ENCODE measurements around the gene GRK3. TPM values are rescaled to one million over a fixed set of nuclear protein-coding genes. Genes with fewer than 3 reads are reported as not detected.
"Not testable (repeated sequence)": the region's sequence is repeated elsewhere in the genome, so short reads cannot be mapped to it uniquely, and the experiment has no call there.

GRK3 gene
- total and polyA plus RNA-seq, 10 of the 15 experiments (the other 5 are each of a cell fraction or from before 2014, with no cell fraction given) = 3.1 to 35.1 (median 14.7) TPM

DNA sequence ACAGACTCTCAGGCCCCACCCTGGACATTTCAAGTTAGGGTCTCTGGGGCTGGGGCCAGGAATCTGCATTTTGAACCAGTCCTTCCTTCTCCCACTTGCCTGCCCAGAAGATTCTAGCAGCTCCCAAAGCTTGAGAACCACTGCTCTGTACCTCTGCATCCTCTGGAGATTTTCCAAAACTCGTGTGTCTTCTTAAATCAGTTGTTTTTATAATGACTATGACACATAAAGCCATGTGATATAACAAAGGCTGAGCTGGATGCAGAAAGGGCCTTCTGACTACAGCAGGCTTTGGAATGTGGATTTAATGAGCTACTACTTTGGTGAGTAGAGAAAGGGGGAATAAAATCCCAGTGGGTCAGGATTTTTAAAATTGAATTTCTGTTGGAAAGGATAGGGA lies 37.5 kb upstream of the GRK3 start:
- SMC1A ChIA-PET (ENCODE audit: uncharacterized antibody, unreplicated experiment); in situ Hi-C loops (cut with MboI); intact Hi-C loops (cut with micrococcal nuclease; ENCODE audit: unreplicated experiment); RAD21 ChIA-PET (ENCODE audit: unreplicated experiment); POLR2A ChIA-PET; H3K27ac ChIP-seq (ENCODE audit: control insufficient read depth, insufficient read depth); BruUV-seq (replicated peaks); H3K36me3 ChIP-seq (ENCODE audit: control insufficient read depth in 2 of 2, insufficient read depth in 2 of 2, low read length in 1 of 2); FAIRE-seq; H3K27me3 ChIP-seq (replicated peaks in 1 of 2; ENCODE audit: control insufficient read depth in 2 of 2, insufficient read depth in 2 of 2, low read length in 1 of 2); H3K79me2 ChIP-seq (ENCODE audit: control insufficient read depth, insufficient read depth, low read length); DNase-seq (ENCODE audit: low read depth, low spot score); H3K4me3 ChIP-seq; H3K4me2 ChIP-seq (ENCODE audit: control insufficient read depth, insufficient read depth); H3K9ac ChIP-seq (ENCODE audit: control insufficient read depth, insufficient read depth, low read length); H4K20me1 ChIP-seq (ENCODE audit: control insufficient read depth, insufficient read depth); H2AFZ ChIP-seq (ENCODE audit: control insufficient read depth, low read depth, low read length); H3K4me1 ChIP-seq (ENCODE audit: control insufficient read depth, insufficient read depth, low read length); ATAC-seq; H3K9me3 ChIP-seq (replicated peaks; ENCODE audit: control insufficient read depth, insufficient read depth, low read length); CTCF ChIA-PET: not testable (repeated sequence)
- WGBS (ENCODE audit: insufficient coverage, insufficient replicate concordance, low lambda C conversion rate, missing lambda C conversion rate) = 0% methylated on average over 1 of the region's 1 CpG

DNA sequence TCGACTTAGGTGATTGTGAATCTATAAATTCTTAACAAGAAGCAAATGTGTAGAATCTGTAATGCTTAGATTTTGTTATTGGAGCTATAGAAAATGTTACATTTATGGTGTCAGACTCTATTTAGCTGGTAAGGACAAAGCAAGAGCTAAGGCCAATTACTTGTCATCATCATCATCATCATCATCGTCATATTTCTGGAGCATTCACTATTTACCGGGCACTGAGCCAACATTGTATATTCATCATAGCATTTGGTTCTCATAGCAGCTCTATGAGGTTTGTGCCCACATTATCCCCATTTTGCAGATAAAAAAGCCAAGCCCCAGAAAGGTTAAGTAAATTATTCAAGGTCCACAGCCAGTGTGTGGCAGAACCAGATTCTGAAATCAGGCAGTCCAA lies 36.4 kb upstream of the GRK3 start:
- H3K9me3 ChIP-seq (replicated peaks; ENCODE audit: control insufficient read depth, insufficient read depth, low read length); H3K36me3 ChIP-seq (ENCODE audit: control insufficient read depth in 2 of 2, insufficient read depth in 2 of 2, low read length in 1 of 2); H3K4me1 ChIP-seq (ENCODE audit: control insufficient read depth, insufficient read depth, low read length); in situ Hi-C loops (cut with MboI); CTCF ChIA-PET; RAD21 ChIA-PET (ENCODE audit: unreplicated experiment); H3K4me3 ChIP-seq; H4K20me1 ChIP-seq (ENCODE audit: control insufficient read depth, insufficient read depth); H3K27ac ChIP-seq (ENCODE audit: control insufficient read depth, insufficient read depth); ATAC-seq; H3K79me2 ChIP-seq (ENCODE audit: control insufficient read depth, insufficient read depth, low read length); H3K9ac ChIP-seq (ENCODE audit: control insufficient read depth, insufficient read depth, low read length); DNase-seq (ENCODE audit: low read depth, low spot score); intact Hi-C loops (cut with micrococcal nuclease; ENCODE audit: unreplicated experiment); BruUV-seq (replicated peaks); H3K27me3 ChIP-seq (replicated peaks in 1 of 2; ENCODE audit: control insufficient read depth in 2 of 2, insufficient read depth in 2 of 2, low read length in 1 of 2); H3K4me2 ChIP-seq (ENCODE audit: control insufficient read depth, insufficient read depth); H2AFZ ChIP-seq (ENCODE audit: control insufficient read depth, low read depth, low read length); FAIRE-seq: not testable (repeated sequence)
- ChIA-PET SMC1A (ENCODE audit: uncharacterized antibody, unreplicated experiment) (interaction anchor here (1.1 kb wide), 1 partner anchor 33 kb away, joined by 3 read pairs; no protein-coding TSS in a partner anchor), POLR2A (interaction anchor here (0.8 kb wide), 1 partner anchor 47 kb away, joined by 3 read pairs; no protein-coding TSS in a partner anchor)
- 76% methylated on average over 3 of the region's 3 CpGs for WGBS (ENCODE audit: insufficient coverage, insufficient replicate concordance, low lambda C conversion rate, missing lambda C conversion rate)

DNA sequence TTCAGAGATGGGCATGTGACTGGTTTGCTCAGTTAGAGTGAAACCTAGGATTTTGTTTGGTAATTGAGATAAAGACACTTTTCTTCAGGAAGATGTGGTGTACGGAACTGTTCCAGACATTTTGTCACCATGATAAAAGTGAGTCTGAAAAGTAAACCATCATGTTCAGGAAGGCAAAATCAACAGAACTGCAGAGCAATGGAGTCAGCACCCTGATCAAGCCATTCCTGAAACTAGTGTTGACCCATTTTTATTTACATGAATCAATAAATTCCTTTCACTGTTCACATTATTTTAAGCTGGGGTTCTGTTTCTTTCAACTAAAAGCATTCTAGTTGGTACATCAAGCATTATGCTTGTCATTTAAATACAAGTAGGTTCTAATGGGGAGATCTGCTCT lies 35.4 kb upstream of the GRK3 start:
- H4K20me1 ChIP-seq (ENCODE audit: control insufficient read depth, insufficient read depth); H3K79me2 ChIP-seq (ENCODE audit: control insufficient read depth, insufficient read depth, low read length); H3K9me3 ChIP-seq (replicated peaks; ENCODE audit: control insufficient read depth, insufficient read depth, low read length); intact Hi-C loops (cut with micrococcal nuclease; ENCODE audit: unreplicated experiment); ATAC-seq; RAD21 ChIA-PET (ENCODE audit: unreplicated experiment); H2AFZ ChIP-seq (ENCODE audit: control insufficient read depth, low read depth, low read length); in situ Hi-C loops (cut with MboI); H3K27ac ChIP-seq (ENCODE audit: control insufficient read depth, insufficient read depth); BruUV-seq (replicated peaks); POLR2A ChIA-PET; H3K9ac ChIP-seq (ENCODE audit: control insufficient read depth, insufficient read depth, low read length); H3K36me3 ChIP-seq (ENCODE audit: control insufficient read depth in 2 of 2, insufficient read depth in 2 of 2, low read length in 1 of 2); H3K4me3 ChIP-seq; H3K4me1 ChIP-seq (ENCODE audit: control insufficient read depth, insufficient read depth, low read length); SMC1A ChIA-PET (ENCODE audit: uncharacterized antibody, unreplicated experiment); H3K27me3 ChIP-seq (replicated peaks in 1 of 2; ENCODE audit: control insufficient read depth in 2 of 2, insufficient read depth in 2 of 2, low read length in 1 of 2); H3K4me2 ChIP-seq (ENCODE audit: control insufficient read depth, insufficient read depth); CTCF ChIA-PET; DNase-seq (ENCODE audit: low read depth, low spot score); FAIRE-seq: not testable (repeated sequence)
- WGBS (ENCODE audit: insufficient coverage, insufficient replicate concordance, low lambda C conversion rate, missing lambda C conversion rate) = 43% methylated on average over 1 of the region's 1 CpG

DNA sequence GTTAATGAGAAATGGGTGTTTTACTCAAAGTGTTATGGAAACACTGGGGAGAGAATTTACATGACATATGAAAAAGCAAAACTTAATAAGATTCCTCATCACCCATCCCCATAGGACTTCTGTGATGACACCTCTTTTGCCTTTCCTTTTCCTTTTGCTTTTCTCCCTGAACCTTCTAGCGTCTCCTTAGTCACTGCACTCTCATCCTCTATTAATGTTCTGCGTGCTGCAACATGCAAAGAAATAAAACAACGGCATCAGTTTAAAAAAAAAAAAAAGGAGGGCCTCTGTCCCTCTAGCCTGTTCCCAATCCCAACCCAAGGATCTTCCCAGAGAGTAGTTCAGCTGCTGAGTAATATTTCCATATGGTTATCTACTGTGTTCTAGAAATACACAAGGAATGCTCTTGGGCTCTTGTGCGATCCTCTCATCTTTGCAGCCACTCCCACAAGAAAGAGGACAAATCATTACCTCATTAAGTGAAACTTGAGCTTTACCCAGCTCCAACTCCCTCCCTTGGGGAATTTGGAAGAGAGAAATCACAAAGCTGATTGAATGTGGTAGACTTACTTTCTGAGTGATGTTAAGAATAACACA lies 34.8 kb upstream of the GRK3 start:
- 96% methylated on average over 3 of the region's 4 CpGs for WGBS (ENCODE audit: insufficient coverage, insufficient replicate concordance, low lambda C conversion rate, missing lambda C conversion rate)
- DNase-seq (ENCODE audit: low read depth, low spot score); H3K36me3 ChIP-seq (ENCODE audit: control insufficient read depth in 2 of 2, insufficient read depth in 2 of 2, low read length in 1 of 2); H3K27ac ChIP-seq (ENCODE audit: control insufficient read depth, insufficient read depth); H3K4me1 ChIP-seq (ENCODE audit: control insufficient read depth, insufficient read depth, low read length); H3K79me2 ChIP-seq (ENCODE audit: control insufficient read depth, insufficient read depth, low read length); H3K27me3 ChIP-seq (replicated peaks in 1 of 2; ENCODE audit: control insufficient read depth in 2 of 2, insufficient read depth in 2 of 2, low read length in 1 of 2); H3K9ac ChIP-seq (ENCODE audit: control insufficient read depth, insufficient read depth, low read length); H3K4me2 ChIP-seq (ENCODE audit: control insufficient read depth, insufficient read depth); H4K20me1 ChIP-seq (ENCODE audit: control insufficient read depth, insufficient read depth); POLR2A ChIA-PET; H3K9me3 ChIP-seq (replicated peaks; ENCODE audit: control insufficient read depth, insufficient read depth, low read length); BruUV-seq (replicated peaks); in situ Hi-C loops (cut with MboI); CTCF ChIA-PET; ATAC-seq; FAIRE-seq; intact Hi-C loops (cut with micrococcal nuclease; ENCODE audit: unreplicated experiment); RAD21 ChIA-PET (ENCODE audit: unreplicated experiment); H2AFZ ChIP-seq (ENCODE audit: control insufficient read depth, low read depth, low read length); H3K4me3 ChIP-seq; SMC1A ChIA-PET (ENCODE audit: uncharacterized antibody, unreplicated experiment): not testable (repeated sequence)

Data from GM12878 (cell line).